ENCODE measurements around the gene ZNF862.
A peak's percentile ranks its signal among the peaks of the same experiment; 100 is the strongest.

GRCh38 chr7:149860821-149861727 is 22.9 kb downstream of the ZNF862 start:
- TF ChIP-seq, protein P1, sequence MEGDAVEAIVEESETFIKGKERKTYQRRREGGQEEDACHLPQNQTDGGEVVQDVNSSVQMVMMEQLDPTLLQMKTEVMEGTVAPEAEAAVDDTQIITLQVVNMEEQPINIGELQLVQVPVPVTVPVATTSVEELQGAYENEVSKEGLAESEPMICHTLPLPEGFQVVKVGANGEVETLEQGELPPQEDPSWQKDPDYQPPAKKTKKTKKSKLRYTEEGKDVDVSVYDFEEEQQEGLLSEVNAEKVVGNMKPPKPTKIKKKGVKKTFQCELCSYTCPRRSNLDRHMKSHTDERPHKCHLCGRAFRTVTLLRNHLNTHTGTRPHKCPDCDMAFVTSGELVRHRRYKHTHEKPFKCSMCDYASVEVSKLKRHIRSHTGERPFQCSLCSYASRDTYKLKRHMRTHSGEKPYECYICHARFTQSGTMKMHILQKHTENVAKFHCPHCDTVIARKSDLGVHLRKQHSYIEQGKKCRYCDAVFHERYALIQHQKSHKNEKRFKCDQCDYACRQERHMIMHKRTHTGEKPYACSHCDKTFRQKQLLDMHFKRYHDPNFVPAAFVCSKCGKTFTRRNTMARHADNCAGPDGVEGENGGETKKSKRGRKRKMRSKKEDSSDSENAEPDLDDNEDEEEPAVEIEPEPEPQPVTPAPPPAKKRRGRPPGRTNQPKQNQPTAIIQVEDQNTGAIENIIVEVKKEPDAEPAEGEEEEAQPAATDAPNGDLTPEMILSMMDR (conservative IDR thresholded peaks at IDR 0.05; ENCODE audit: low read length): peak; percentile 51
- TF ChIP-seq EZH2phosphoT487 (IDR thresholded peaks at IDR 0.05; ENCODE audit: borderline replicate concordance, low read depth, low read length): no peak
